H9 (cell line): Measurements from ENCODE around the gene CEP55. TPM values are rescaled to one million over a fixed set of nuclear protein-coding genes. Genes with fewer than 3 reads are reported as not detected.

Experiments
- DNase-seq: peaks from one replicate; pipeline ENCODE4 v3.0.0-alpha.2; 2017
- H2AFZ ChIP-seq: one replicate; pipeline ENCODE4 v1.6.1; 2013; ENCODE audit warnings: mild to moderate bottlenecking, low read length, control low read depth, moderate library complexity
- H2AK5ac ChIP-seq: 2 replicates; pipeline ENCODE4 v1.6.1; 2013; ENCODE audit warnings: low read length, control low read depth, mixed read lengths; ENCODE audit not compliant: insufficient read length
- H2BK120ac ChIP-seq: one replicate; pipeline ENCODE4 v1.6.1; 2013; ENCODE audit warnings: low read depth, mild to moderate bottlenecking, low read length, control low read depth, inconsistent platforms; ENCODE audit not compliant: poor library complexity, severe bottlenecking
- H2BK12ac ChIP-seq: 2 replicates; pipeline ENCODE4 v1.6.1; 2013; ENCODE audit warnings: low read length, control low read depth, mixed read lengths, low read depth; ENCODE audit not compliant: insufficient read length
- H2BK15ac ChIP-seq: 2 replicates; pipeline ENCODE4 v1.6.1; 2013; ENCODE audit warnings: low read depth, low read length, control low read depth
- H2BK20ac ChIP-seq: one replicate; pipeline ENCODE4 v1.6.1; 2013; ENCODE audit warnings: low read depth, mild to moderate bottlenecking, low read length, control low read depth, inconsistent platforms; ENCODE audit not compliant: poor library complexity, severe bottlenecking
- H2BK5ac ChIP-seq: 2 replicates; pipeline ENCODE4 v1.6.1; 2013; ENCODE audit warnings: low read length, control low read depth, mixed read lengths; ENCODE audit not compliant: insufficient read length
- H3K14ac ChIP-seq: 2 replicates; pipeline ENCODE4 v1.6.1; 2013; ENCODE audit warnings: low read length, control low read depth; ENCODE audit not compliant: insufficient read depth
- H3K18ac ChIP-seq: 2 replicates; pipeline ENCODE4 v1.6.1; 2013; ENCODE audit warnings: low read depth, mild to moderate bottlenecking, mixed read lengths, low read length, control low read depth; ENCODE audit not compliant: insufficient read length
- H3K23ac ChIP-seq: 2 replicates; pipeline ENCODE4 v1.6.1; 2013; ENCODE audit warnings: low read length, control low read depth, mixed read lengths, low read depth; ENCODE audit not compliant: insufficient read length
- H3K23me2 ChIP-seq: 2 replicates; pipeline ENCODE4 v1.6.1; 2013; ENCODE audit warnings: low read depth, mild to moderate bottlenecking, mixed read lengths, low read length, control low read depth; ENCODE audit not compliant: insufficient read length, poor library complexity, severe bottlenecking
- H3K27ac ChIP-seq: 2 replicates; pipeline ENCODE4 v1.5.1; 2013; ENCODE audit warnings: low read length, control low read depth, mixed read lengths, low read depth; ENCODE audit not compliant: insufficient read length
- H3K27me3 ChIP-seq: 2 replicates; pipeline ENCODE4 v1.6.1; 2013; ENCODE audit warnings: low read length, control low read depth, inconsistent platforms; ENCODE audit not compliant: insufficient read depth
- H3K4ac ChIP-seq: 2 replicates; pipeline ENCODE4 v1.6.1; 2013; ENCODE audit warnings: low read depth, mild to moderate bottlenecking, control low read depth, inconsistent platforms, low read length, moderate library complexity
- H3K4me1 ChIP-seq: 2 replicates; pipeline ENCODE4 v1.6.1; 2013; ENCODE audit warnings: low read length, control low read depth, inconsistent platforms; ENCODE audit not compliant: insufficient read depth
- H3K4me2 ChIP-seq: 2 replicates; pipeline ENCODE4 v1.6.1; 2013; ENCODE audit warnings: low read length, control low read depth, mixed read lengths; ENCODE audit not compliant: insufficient read length, insufficient read depth
- H3K56ac ChIP-seq: 2 replicates; pipeline ENCODE4 v1.6.1; 2013; ENCODE audit warnings: low read depth, mild to moderate bottlenecking, mixed read lengths, low read length, control low read depth; ENCODE audit not compliant: insufficient read length
- H3K79me1 ChIP-seq: 2 replicates; pipeline ENCODE4 v1.6.1; 2013; ENCODE audit warnings: low read depth, mild to moderate bottlenecking, moderate library complexity, low read length, control low read depth, inconsistent platforms; ENCODE audit not compliant: insufficient read depth, poor library complexity, severe bottlenecking
- H3K79me2 ChIP-seq: 2 replicates; pipeline ENCODE4 v1.6.1; 2013; ENCODE audit warnings: low read length, control low read depth, inconsistent platforms; ENCODE audit not compliant: insufficient read depth
- H3K9ac ChIP-seq: 2 replicates; pipeline ENCODE4 v1.6.1; 2013; ENCODE audit warnings: low read length, control low read depth, mixed read lengths; ENCODE audit not compliant: insufficient read length; ENCODE audit errors: extremely low read depth
- H3K9me3 ChIP-seq: one replicate; pipeline ENCODE4 v1.6.1; 2013; ENCODE audit warnings: low read depth, low read length, inconsistent platforms; ENCODE audit not compliant: control insufficient read depth
- H3T11ph ChIP-seq: one replicate; pipeline ENCODE4 v1.6.1; 2013; ENCODE audit warnings: mild to moderate bottlenecking, low read length, control low read depth, inconsistent platforms
- H4K20me1 ChIP-seq: one replicate; pipeline ENCODE4 v1.6.1; 2013; ENCODE audit not compliant: control insufficient read depth, insufficient read length, insufficient read depth
- H4K5ac ChIP-seq: 2 replicates; pipeline ENCODE4 v1.6.1; 2013; ENCODE audit warnings: low read depth, mild to moderate bottlenecking, mixed read lengths, low read length, control low read depth; ENCODE audit not compliant: insufficient read length
- H4K8ac ChIP-seq: replicated peaks from 2 replicates; pipeline ENCODE4 v1.6.1; 2013; ENCODE audit warnings: low read length, control low read depth, mixed read lengths, low read depth; ENCODE audit not compliant: insufficient read length
- H4K91ac ChIP-seq: 2 replicates; pipeline ENCODE4 v1.6.1; 2013; ENCODE audit warnings: low read depth, mild to moderate bottlenecking, moderate library complexity, mixed read lengths, low read length, control low read depth; ENCODE audit not compliant: insufficient read length
- H3K27ac Mint-ChIP-seq, 3 experiments: 2 replicates in 2 of 3; 3 replicates in 1 of 3; pipeline ENCODE4 v1.8.0; 2020 to 2021; ENCODE audit warnings: mixed read lengths in 3 of 3, mild to moderate bottlenecking in 1 of 3, moderate library complexity in 1 of 3
- H3K27me3 Mint-ChIP-seq: 2 replicates; pipeline ENCODE4 v1.8.0; 2021; ENCODE audit warnings: low read depth, mild to moderate bottlenecking, moderate library complexity, mixed read lengths
- H3K36me3 Mint-ChIP-seq, 3 experiments: 2 replicates in 2 of 3; 3 replicates in 1 of 3; pipeline ENCODE4 v1.8.0; 2020 to 2021; ENCODE audit warnings: low read depth in 3 of 3, mixed read lengths in 3 of 3; ENCODE audit not compliant: insufficient read depth in 1 of 3
- H3K4me1 Mint-ChIP-seq, 2 experiments: 2 replicates each; pipeline ENCODE4 v1.8.0; 2020; ENCODE audit warnings: mixed read lengths in 2 of 2
- H3K4me3 Mint-ChIP-seq, 2 experiments: 2 replicates in 1 of 2; 3 replicates in 1 of 2; pipeline ENCODE4 v1.8.0; 2020 to 2021; ENCODE audit warnings: mild to moderate bottlenecking in 2 of 2, mixed read lengths in 2 of 2, moderate library complexity in 1 of 2
- H3K9me3 Mint-ChIP-seq, 2 experiments: 2 replicates in 1 of 2; 3 replicates in 1 of 2; pipeline ENCODE4 v1.8.0; 2020; ENCODE audit warnings: mild to moderate bottlenecking in 2 of 2, mixed read lengths in 2 of 2, moderate library complexity in 1 of 2
- WGBS: extraction: QIAGEN DNeasy Blood & Tissue Kit; methylation state at CpG from one replicate; pipeline ENCODE4 v1.1.7; 2013; ENCODE audit warnings: missing lambda C conversion rate, low lambda C conversion rate, mixed read lengths; ENCODE audit not compliant: insufficient read length; ENCODE audit errors: extremely low coverage; 5-methylcytosine and 5-hydroxymethylcytosine counted together
- total RNA-seq: library from RNA; stranded (reverse); gene quantifications from 2 replicates; pipeline ENCODE4 v1.2.1, GENCODE V29; 2021
- TF ChIP-seq, protein P1 (sequence below): fragments of 200-600 bp; sonication (generic); conservative IDR thresholded peaks from 3 replicates; pipeline ENCODE4 v1.8.0; 2021; ENCODE audit warnings: antibody characterized with exemption, mild to moderate bottlenecking

CEP55 gene
- total RNA-seq, 1 experiment from 2014 or later, result 17.8 TPM

DNA sequence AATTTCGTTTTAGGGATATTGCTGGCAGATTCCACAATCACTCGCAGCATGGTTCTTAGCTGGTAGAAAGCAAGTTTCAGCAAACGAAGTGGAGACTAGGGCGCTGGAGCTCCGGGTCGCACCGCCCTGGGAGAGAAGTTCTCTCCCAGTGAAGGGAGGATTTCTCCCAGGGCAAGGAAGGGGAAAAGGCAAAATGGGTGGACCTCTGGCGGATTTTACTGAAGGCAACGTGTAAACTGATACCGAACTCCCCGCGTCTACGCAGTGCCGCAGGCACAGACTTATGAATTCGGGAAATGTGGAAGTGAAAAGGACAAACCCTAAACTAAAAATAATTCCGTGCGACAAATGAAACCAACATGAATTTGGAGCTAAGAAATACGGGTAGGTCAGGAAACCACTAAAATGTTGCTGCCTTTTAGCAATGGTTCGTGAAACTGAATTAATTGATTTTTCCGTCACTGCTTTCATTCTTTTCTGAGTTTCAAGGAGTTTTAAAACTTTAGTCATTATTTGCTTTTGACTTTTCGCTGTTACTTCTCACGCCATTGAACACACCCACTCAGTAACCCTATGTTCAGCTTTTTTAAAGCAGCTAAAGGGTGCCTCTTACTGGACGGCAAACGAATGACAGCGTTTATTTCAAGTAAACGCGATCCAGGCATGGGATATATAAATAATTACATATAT, 14.1 kb upstream of the CEP55 start, which contains the start of gene MYOF:
Gene MYOF (minus strand): TSS at position 190 of the 690 bp plus-strand sequence. CDS start 140 bp downstream, at position 50.
- Histone ChIP-seq H3K4me2 (peak within 1 kb of the TSS; percentile 95), H2AFZ (peak within 1 kb of the TSS; percentile 99), H3K14ac (peak within 1 kb of the TSS; percentile 81; the same call in 1 of the 2 replicates), H3K23ac (no peak within 1 kb of the TSS), H4K5ac (no peak within 1 kb of the TSS), H3K27ac (no peak within 1 kb of the TSS), H3K9ac (peak within 1 kb of the TSS; percentile 68), H2BK12ac (no peak within 1 kb of the TSS), H3K56ac (no peak within 1 kb of the TSS), H4K91ac (no peak within 1 kb of the TSS), H3K27me3 (no peaks in the 10 kb centered on the region), H2BK120ac (no peak within 1 kb of the TSS), H3K4ac (no peak within 1 kb of the TSS), H3K4me1 (no peaks in the 10 kb centered on the region), H4K20me1 (no peaks in the 10 kb centered on the region), H3K79me1 (no peaks in the 10 kb centered on the region), H2BK5ac (no peak within 1 kb of the TSS), H2BK15ac (no peak within 1 kb of the TSS), H3T11ph (no peak within 1 kb of the TSS), H3K23me2 (peaks cover 6% of the 10 kb centered on the region), H3K9me3 (no peaks in the 10 kb centered on the region), H4K8ac (no peak within 1 kb of the TSS), H3K18ac (peak within 1 kb of the TSS; percentile 54), H3K79me2 (no peaks in the 10 kb centered on the region), H2BK20ac (no peak within 1 kb of the TSS), H2AK5ac (no peak within 1 kb of the TSS)
- Mint-ChIP-seq H3K4me1 (peaks cover 14 to 20% of the 10 kb centered on the region in 2 experiments), H3K4me3 (peak within 1 kb of the TSS; percentile 77 to 87), H3K36me3 (no peaks in the 10 kb centered on the region), H3K27me3 (peaks cover 13% of the 10 kb centered on the region), H3K27ac (peak within 1 kb of the TSS in 1 of 3 experiments; percentile 29; a peak in 2 of 7 replicates), H3K9me3 (no peaks in the 10 kb centered on the region)
- DNase-seq, result peak; percentile 61
- no CpG with 5 or more reads among the region's 27 CpGs for WGBS
- TF ChIP-seq, protein P1, sequence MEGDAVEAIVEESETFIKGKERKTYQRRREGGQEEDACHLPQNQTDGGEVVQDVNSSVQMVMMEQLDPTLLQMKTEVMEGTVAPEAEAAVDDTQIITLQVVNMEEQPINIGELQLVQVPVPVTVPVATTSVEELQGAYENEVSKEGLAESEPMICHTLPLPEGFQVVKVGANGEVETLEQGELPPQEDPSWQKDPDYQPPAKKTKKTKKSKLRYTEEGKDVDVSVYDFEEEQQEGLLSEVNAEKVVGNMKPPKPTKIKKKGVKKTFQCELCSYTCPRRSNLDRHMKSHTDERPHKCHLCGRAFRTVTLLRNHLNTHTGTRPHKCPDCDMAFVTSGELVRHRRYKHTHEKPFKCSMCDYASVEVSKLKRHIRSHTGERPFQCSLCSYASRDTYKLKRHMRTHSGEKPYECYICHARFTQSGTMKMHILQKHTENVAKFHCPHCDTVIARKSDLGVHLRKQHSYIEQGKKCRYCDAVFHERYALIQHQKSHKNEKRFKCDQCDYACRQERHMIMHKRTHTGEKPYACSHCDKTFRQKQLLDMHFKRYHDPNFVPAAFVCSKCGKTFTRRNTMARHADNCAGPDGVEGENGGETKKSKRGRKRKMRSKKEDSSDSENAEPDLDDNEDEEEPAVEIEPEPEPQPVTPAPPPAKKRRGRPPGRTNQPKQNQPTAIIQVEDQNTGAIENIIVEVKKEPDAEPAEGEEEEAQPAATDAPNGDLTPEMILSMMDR, result peak; percentile 80
